H1 (cell line): ENCODE measurements around the gene STYXL1. TPM values are rescaled to one million over a fixed set of nuclear protein-coding genes. Genes with fewer than 3 reads are reported as not detected.

ENCODE experiments used
- CTCF ChIA-PET: fragments of 300-600 bp; sonication (Branson Sonifier 250); formaldehyde crosslinking; loops from one replicate; lab custom pipeline; 2021; ENCODE audit not compliant: partially characterized antibody; lab: Charles Lee
- POLR2A ChIA-PET: fragments of 300-600 bp; sonication (Branson Sonifier 250); formaldehyde crosslinking; loops from one replicate; lab custom pipeline; 2021; ENCODE audit warnings: inconsistent platforms; ENCODE audit not compliant: partially characterized antibody; lab: Charles Lee
- DNase-seq, 2 experiments: peaks; one replicate each; pipeline versions ENCODE4 v3.0.0 to v3.0.0-alpha.2; 2010 to 2022; ENCODE audit warnings: low spot score in 2 of 2, low read depth in 1 of 2, mixed read lengths in 1 of 2
- FAIRE-seq: peaks from 2 replicates; lab custom pipeline; 2011; peaks lifted over from hg19 to GRCh38; lab: Jason Lieb, UNC
- H2AFZ ChIP-seq: 2 replicates; pipeline ENCODE4 v1.8.1; 2012; ENCODE audit warnings: low read length, inconsistent platforms
- H2AK5ac ChIP-seq: 2 replicates; pipeline ENCODE4 v1.6.1; 2013; ENCODE audit warnings: low read depth, low read length
- H2BK120ac ChIP-seq: replicated peaks from 2 replicates; pipeline ENCODE3; 2013; ENCODE audit warnings: low read depth, low read length, inconsistent platforms
- H2BK12ac ChIP-seq: 2 replicates; pipeline ENCODE4 v1.6.1; 2013; ENCODE audit warnings: low read depth, low read length
- H2BK15ac ChIP-seq: 2 replicates; pipeline ENCODE4 v1.6.1; 2013; ENCODE audit warnings: low read length
- H2BK20ac ChIP-seq: 2 replicates; pipeline ENCODE4 v1.6.1; 2013; ENCODE audit warnings: low read length
- H2BK5ac ChIP-seq: 2 replicates; pipeline ENCODE4 v1.6.1; 2013; ENCODE audit warnings: low read depth, low read length
- H3K14ac ChIP-seq: 2 replicates; pipeline ENCODE4 v1.6.1; 2013; ENCODE audit warnings: inconsistent platforms; ENCODE audit not compliant: insufficient read length
- H3K18ac ChIP-seq: 2 replicates; pipeline ENCODE4 v1.6.1; 2013; ENCODE audit warnings: low read length; ENCODE audit errors: extremely low read depth
- H3K23ac ChIP-seq: 2 replicates; pipeline ENCODE4 v1.6.1; 2013; ENCODE audit warnings: inconsistent platforms; ENCODE audit not compliant: insufficient read length
- H3K23me2 ChIP-seq: 2 replicates; pipeline ENCODE4 v1.6.1; 2013; ENCODE audit warnings: low read depth, low read length
- H3K27ac ChIP-seq: 2 replicates; pipeline ENCODE4 v1.6.1; 2011; ENCODE audit warnings: low read depth, low read length, inconsistent platforms
- H3K27me3 ChIP-seq, 4 experiments: replicated peaks in 1 of 4; 1 replicate in 1 of 4; 2 replicates in 3 of 4; pipeline versions ENCODE4 v1.6.1 to v1.8.1; 2011 to 2013; ENCODE audit warnings: low read length in 3 of 4, mild to moderate bottlenecking in 3 of 4, inconsistent platforms in 2 of 4, mixed read lengths in 2 of 4, moderate library complexity in 1 of 4; ENCODE audit not compliant: control insufficient read depth in 3 of 4, insufficient read depth in 3 of 4; ENCODE audit errors: extremely low read depth in 1 of 4
- H3K36me3 ChIP-seq, 4 experiments: 2 replicates each; pipeline versions ENCODE4 v1.6.1 to v1.8.1; 2011 to 2013; ENCODE audit warnings: mild to moderate bottlenecking in 4 of 4, low read length in 3 of 4, moderate library complexity in 2 of 4, control low read depth in 1 of 4, inconsistent platforms in 1 of 4; ENCODE audit not compliant: insufficient read depth in 4 of 4, control insufficient read depth in 2 of 4
- H3K4ac ChIP-seq: replicated peaks from 2 replicates; pipeline ENCODE3; 2013; ENCODE audit warnings: low read length, low read depth, mixed read lengths, inconsistent platforms; ENCODE audit not compliant: insufficient read length
- H3K4me1 ChIP-seq, 4 experiments: replicated peaks in 1 of 4; 1 replicate in 1 of 4; 2 replicates in 3 of 4; pipeline versions ENCODE4 v1.6.1 to v1.8.1; 2011 to 2013; ENCODE audit warnings: low read length in 3 of 4, inconsistent platforms in 2 of 4, mixed read lengths in 1 of 4; ENCODE audit not compliant: insufficient read depth in 4 of 4, control insufficient read depth in 3 of 4
- H3K4me2 ChIP-seq, 2 experiments: 2 replicates each; pipeline versions ENCODE4 v1.6.1 to v1.8.1; 2011 to 2013; ENCODE audit warnings: low read depth in 2 of 2, low read length in 2 of 2, control low read depth in 1 of 2, inconsistent platforms in 1 of 2, mild to moderate bottlenecking in 1 of 2; ENCODE audit not compliant: insufficient read depth in 1 of 2
- H3K4me3 ChIP-seq, 4 experiments: fragments of 200-600, 300-600 bp in 1 of 4; sonication (generic), shearing (Covaris generic), sonication (Bioruptor Twin) in 1 of 4; 2 replicates each; pipeline versions ENCODE4 v1.5.1 to v1.8.1; 2011 to 2016; ENCODE audit warnings: low read length in 4 of 4, low read depth in 3 of 4, control low read depth in 2 of 4, inconsistent platforms in 2 of 4, mild to moderate bottlenecking in 2 of 4, mixed read lengths in 1 of 4, moderate library complexity in 1 of 4; ENCODE audit not compliant: insufficient read depth in 2 of 4; ENCODE audit errors: extremely low read depth in 1 of 4
- H3K56ac ChIP-seq: replicated peaks from 2 replicates; pipeline ENCODE3; 2013; ENCODE audit warnings: low read depth, mild to moderate bottlenecking, mixed read lengths, low read length, inconsistent platforms; ENCODE audit not compliant: insufficient read length
- H3K79me1 ChIP-seq: 2 replicates; pipeline ENCODE4 v1.6.1; 2013; ENCODE audit warnings: low read depth, low read length, control low read depth
- H3K79me2 ChIP-seq, 2 experiments: 2 replicates each; pipeline versions ENCODE4 v1.6.1 to v1.8.1; 2012 to 2013; ENCODE audit warnings: low read length in 2 of 2, mild to moderate bottlenecking in 2 of 2, inconsistent platforms in 1 of 2; ENCODE audit not compliant: insufficient read depth in 2 of 2, control insufficient read depth in 1 of 2
- H3K9ac ChIP-seq, 4 experiments: replicated peaks in 1 of 4; 1 replicate in 1 of 4; 2 replicates in 3 of 4; pipeline versions ENCODE4 v1.6.1 to v1.8.1; 2011 to 2013; ENCODE audit warnings: low read depth in 3 of 4, low read length in 3 of 4, control low read depth in 2 of 4, mild to moderate bottlenecking in 2 of 4, moderate library complexity in 2 of 4, inconsistent platforms in 1 of 4; ENCODE audit errors: extremely low read depth in 1 of 4
- H3K9me3 ChIP-seq, 2 experiments: 2 replicates each; pipeline versions ENCODE4 v1.6.1 to v1.8.1; 2012 to 2013; ENCODE audit warnings: mild to moderate bottlenecking in 2 of 2, moderate library complexity in 2 of 2, control low read depth in 1 of 2, inconsistent platforms in 1 of 2, low read depth in 1 of 2, low read length in 1 of 2, mixed read lengths in 1 of 2; ENCODE audit not compliant: insufficient read depth in 2 of 2
- H4K20me1 ChIP-seq, 2 experiments: replicated peaks in 1 of 2; 2 replicates each; pipeline versions ENCODE3 to v1.8.1; 2011 to 2013; ENCODE audit warnings: inconsistent platforms in 2 of 2, low read length in 2 of 2, mild to moderate bottlenecking in 1 of 2; ENCODE audit not compliant: insufficient read depth in 2 of 2, control insufficient read depth in 1 of 2
- H4K5ac ChIP-seq: 2 replicates; pipeline ENCODE4 v1.6.1; 2013; ENCODE audit warnings: low read length, low read depth, mixed read lengths, inconsistent platforms; ENCODE audit not compliant: insufficient read length
- H4K8ac ChIP-seq: 2 replicates; pipeline ENCODE4 v1.8.0; 2013; ENCODE audit warnings: mild to moderate bottlenecking, moderate library complexity, low read length, inconsistent platforms; ENCODE audit not compliant: insufficient read depth; ENCODE audit errors: extremely low read depth
- H4K91ac ChIP-seq: replicated peaks from 2 replicates; pipeline ENCODE3; 2013; ENCODE audit warnings: low read length, mixed read lengths, inconsistent platforms; ENCODE audit not compliant: insufficient read length
- EP300 ChIP-seq, 2 experiments: IDR thresholded peaks; 1 replicate in 1 of 2; 2 replicates in 1 of 2; pipeline ENCODE4 v1.6.1; 2011 to 2012; ENCODE audit warnings: low read depth in 2 of 2, low read length in 2 of 2, mild to moderate bottlenecking in 2 of 2, borderline replicate concordance in 1 of 2, inconsistent platforms in 1 of 2, moderate library complexity in 1 of 2
- JUND ChIP-seq: IDR thresholded peaks from 2 replicates; pipeline ENCODE4 v1.6.1; 2011; ENCODE audit warnings: mild to moderate bottlenecking, improper control_type of control experiment, low read length
- KDM1A ChIP-seq: fragments of 200-600, 300-600 bp; sonication (generic); IDR thresholded peaks from 2 replicates; pipeline ENCODE4 v1.7.1; 2016; ENCODE audit warnings: mild to moderate bottlenecking, low read length, borderline replicate concordance
- KDM4A ChIP-seq: IDR thresholded peaks from one replicate; pipeline ENCODE4 v1.7.1; 2012; ENCODE audit warnings: low read depth, mild to moderate bottlenecking, moderate library complexity, low read length, inconsistent platforms; ENCODE audit not compliant: severe bottlenecking
- RXRA ChIP-seq: IDR thresholded peaks from 2 replicates; pipeline ENCODE4 v1.6.1; 2011; ENCODE audit warnings: low read depth, mild to moderate bottlenecking, low read length, moderate library complexity; ENCODE audit not compliant: insufficient read depth
- WGBS, 2 experiments: shearing (Covaris generic) in 1 of 2; methylation state at CpG; one replicate each; pipeline versions ENCODE4 v1.1.6 to v1.1.7; 2013 to 2015; ENCODE audit warnings: low lambda C conversion rate in 2 of 2, mixed read lengths in 2 of 2, inconsistent platforms in 1 of 2, low coverage in 1 of 2, missing lambda C conversion rate in 1 of 2; ENCODE audit not compliant: insufficient replicate concordance in 2 of 2, insufficient coverage in 1 of 2, insufficient read length in 1 of 2; ENCODE audit errors: extremely low coverage in 1 of 2, missing lambda C conversion rate in 1 of 2; 5-methylcytosine and 5-hydroxymethylcytosine counted together
- polyA plus RNA-seq, 7 experiments: library from polyadenylated mRNA; depleted of rRNA in 3 of 7; stranded (reverse) in 5 of 7; unstranded in 2 of 7; fragments of >200 nt in 5 of 7; fragments of 200-250 nt in 2 of 7; gene quantifications; 1 replicate in 5 of 7; 2 replicates in 1 of 7; 4 replicates in 1 of 7; pipeline versions ENCODE4 v1.2.1 to v1.2.3, GENCODE V29; 2011 to 2013; ENCODE audit warnings: missing spikeins in 2 of 7, mixed read lengths in 2 of 7
- total RNA-seq: library from RNA; stranded (reverse); fragmentation: NEBNext Ultra II Directional; extraction: Animal tissue kit (Norgen Biotek cat#: 25700); gene quantifications from 2 replicates; pipeline ENCODE4 v1.2.1, GENCODE V29; 2021
- TF ChIP-seq, protein P1 (sequence below): IDR thresholded peaks from 2 replicates; pipeline ENCODE4 v1.6.1; 2012; ENCODE audit warnings: inconsistent platforms

The STYXL1 gene
- total and polyA plus RNA-seq, 2 of the 8 experiments (the other 6 are each of a cell fraction or from before 2014, with no cell fraction given): 32.3 to 53.9 TPM

DNA sequence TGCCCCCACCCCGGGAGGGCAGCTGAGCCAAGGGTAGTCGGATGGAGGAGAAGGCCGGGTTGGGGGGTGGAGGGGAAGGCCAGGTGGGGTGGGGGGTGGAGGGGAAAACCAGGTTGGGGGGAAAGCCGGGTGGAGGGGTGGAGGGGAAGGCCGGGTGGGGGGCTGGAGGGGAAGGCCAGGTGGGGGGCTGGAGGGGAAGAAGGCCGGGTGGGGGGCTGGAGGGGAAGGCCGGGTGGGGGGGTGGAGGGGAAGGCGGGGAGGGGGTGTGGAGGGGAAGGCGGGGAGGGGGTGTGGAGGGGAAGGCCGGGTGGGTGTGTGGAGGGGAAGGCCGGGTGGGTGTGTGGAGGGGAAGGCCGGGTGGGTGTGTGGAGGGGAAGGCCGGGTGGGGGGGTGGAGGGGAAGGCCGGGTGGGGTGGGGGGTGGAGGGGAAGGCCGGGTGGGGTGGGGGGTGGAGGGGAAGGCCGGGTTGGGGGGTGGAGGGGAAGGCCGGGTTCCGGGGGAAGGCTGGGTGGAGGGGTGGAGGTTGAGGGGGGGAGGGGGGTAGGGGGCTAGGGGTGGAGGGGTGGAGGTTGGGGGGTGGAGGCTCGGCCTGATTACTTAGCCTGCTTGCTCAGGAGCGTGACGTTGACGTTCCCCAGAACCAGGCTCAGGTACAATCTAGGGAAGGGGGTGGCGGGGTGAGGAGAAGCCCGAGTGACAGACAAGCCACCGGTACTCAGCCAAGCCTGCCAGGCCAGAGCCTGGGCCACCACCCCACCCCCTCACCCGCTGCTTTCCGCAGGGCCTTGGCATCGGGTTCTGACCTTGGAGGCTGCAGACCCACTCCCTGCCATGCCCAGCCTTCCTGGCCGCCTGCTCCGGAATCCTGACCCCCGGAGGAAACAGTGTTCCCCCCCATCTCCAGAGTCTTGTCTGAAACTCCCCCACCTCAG is 59.0 kb downstream of the STYXL1 start:
- H2BK120ac ChIP-seq: no peak overlapping the region
- peaks cover 5% of the 10 kb centered on the region; the same call in 1 of the 2 replicates for H3K23me2 ChIP-seq
- H3K36me3 ChIP-seq: peaks cover 0 to 32% (median 16%) of the 10 kb centered on the region in 4 experiments; a peak in 5 of 8 replicates
- H3K27ac ChIP-seq: peak overlapping the region; percentile 36; the same call in 1 of the 2 replicates
- no peak overlapping the region for H3K4me3 ChIP-seq
- H3K18ac ChIP-seq: no peak overlapping the region; the same call in 1 of the 2 replicates
- H2AK5ac ChIP-seq: no peak overlapping the region
- H3K14ac ChIP-seq: no peak overlapping the region
- H2BK20ac ChIP-seq: no peak overlapping the region
- CTCF ChIA-PET: interaction anchor here (6.3 kb wide), 1 partner anchor 30 kb away, joined by 41 read pairs; no protein-coding TSS in a partner anchor
- no peak overlapping the region for H3K23ac ChIP-seq
- 79% methylated on average over 3 of the region's 31 CpGs; no CpG with 5 or more reads in 1 of the 2 experiments for whole genome bisulfite sequencing, 2 experiments
- no peaks in the 10 kb centered on the region for H3K27me3 ChIP-seq
- H4K8ac ChIP-seq: no peak overlapping the region
- H3K4me2 ChIP-seq: peak overlapping the region; percentile 13 to 18; a peak in 2 of 4 replicates
- no peak overlapping the region for H3K9ac ChIP-seq
- H4K20me1 ChIP-seq: no peaks in the 10 kb centered on the region
- TF ChIP-seq RXRA (no peak), KDM4A (no peak), EP300 (IDR thresholded peaks at IDR 0.05; ENCODE audit: borderline replicate concordance in 1 of 2, low read depth in 2 of 2, low read length in 2 of 2) (no peak), JUND (no peak), KDM1A (no peak)
- TF ChIP-seq, protein P1, sequence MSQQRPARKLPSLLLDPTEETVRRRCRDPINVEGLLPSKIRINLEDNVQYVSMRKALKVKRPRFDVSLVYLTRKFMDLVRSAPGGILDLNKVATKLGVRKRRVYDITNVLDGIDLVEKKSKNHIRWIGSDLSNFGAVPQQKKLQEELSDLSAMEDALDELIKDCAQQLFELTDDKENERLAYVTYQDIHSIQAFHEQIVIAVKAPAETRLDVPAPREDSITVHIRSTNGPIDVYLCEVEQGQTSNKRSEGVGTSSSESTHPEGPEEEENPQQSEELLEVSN: no peak
- H2BK5ac ChIP-seq: peak overlapping the region; percentile 44; the same call in 1 of the 2 replicates
- H3K79me1 ChIP-seq: 0 out of 2 replicates have a peak, but pooled peaks cover 2% of the 10 kb centered on the region
- no peaks in the 10 kb centered on the region for H3K79me2 ChIP-seq
- H3K4ac ChIP-seq: peak overlapping the region; percentile 78
- no peaks in the 10 kb centered on the region for H3K9me3 ChIP-seq
- H3K4me1 ChIP-seq: peaks cover 0 to 25% (median 14%) of the 10 kb centered on the region in 4 experiments; a peak in 6 of 7 replicates
- FAIRE-seq (no peak), DNase-seq (peak in 1 of 2 experiments; percentile 53)
- H2BK15ac ChIP-seq: 0 out of 2 replicates have a peak overlapping the region, but pooled peaks have one; percentile 46
- 0 out of 2 replicates have a peak overlapping the region, but pooled peaks have one; percentile 60 for H2BK12ac ChIP-seq
- H3K56ac ChIP-seq: no peak overlapping the region
- peak overlapping the region; percentile 36 for H4K91ac ChIP-seq
- H2AFZ ChIP-seq: no peak overlapping the region
- POLR2A ChIA-PET: interaction anchor here (0.6 to 1.0 kb wide), 2 partner anchors 21 to 34 kb away, joined by 3 to 4 read pairs; no protein-coding TSS in a partner anchor
- peak overlapping the region; percentile 41 for H4K5ac ChIP-seq
